B cell (primary cell): ENCODE results near the gene NUP214. TPM values are rescaled to one million over a fixed set of nuclear protein-coding genes. Genes with fewer than 3 reads are reported as not detected.

Source experiments
- ATAC-seq: fragments of 200-7000 bp; cut with Tn5 transposase; one replicate; pipeline ENCODE4 v1.10.0; 2021; ENCODE audit warnings: low read depth, mild to moderate bottlenecking, moderate number of reproducible peaks, moderate library complexity
- CTCF ChIA-PET: fragments of 350-600 bp; sonication (Branson Sonifier 250); formaldehyde crosslinking; loops from one replicate; lab custom pipeline; 2021; ENCODE audit warnings: antibody characterized with exemption, inconsistent platforms; lab: Charles Lee
- POLR2A ChIA-PET: fragments of 350-600 bp; sonication (Branson Sonifier 250); formaldehyde crosslinking; loops from one replicate; lab custom pipeline; 2021; ENCODE audit warnings: antibody characterized with exemption; lab: Charles Lee
- DNase-seq: peaks from one replicate; pipeline ENCODE4 v3.0.0; 2013
- H2AFZ ChIP-seq: 2 replicates; pipeline ENCODE4 v1.6.1; 2012; ENCODE audit warnings: mild to moderate bottlenecking, low read depth, low read length; ENCODE audit not compliant: insufficient read depth, poor library complexity, severe bottlenecking
- H3K27ac ChIP-seq, 2 donors: 1 replicate in 1 of 2; 2 replicates in 1 of 2; pipeline ENCODE4 v1.5.1; 2012 to 2013; ENCODE audit warnings: low read length in 2 of 2, mild to moderate bottlenecking in 2 of 2, moderate library complexity in 1 of 2
- H3K27me3 ChIP-seq, 4 experiments: fragments of 200-600 bp in 1 of 4; sonication (generic) in 1 of 4; replicated peaks in 1 of 4; 1 replicate in 2 of 4; 2 replicates in 2 of 4; pipeline versions ENCODE4 v1.6.1 to v1.7.0; 2013 to 2016; ENCODE audit warnings: low read length in 3 of 4, mild to moderate bottlenecking in 2 of 4, mixed read lengths in 1 of 4, moderate library complexity in 1 of 4; ENCODE audit not compliant: insufficient read depth in 4 of 4, control insufficient read depth in 3 of 4; ENCODE audit errors: control extremely low read depth in 1 of 4
- H3K36me3 ChIP-seq, 2 experiments: replicated peaks in 1 of 2; 1 replicate in 1 of 2; 2 replicates in 1 of 2; pipeline versions ENCODE4 v1.6.1 to v1.7.1; 2013; ENCODE audit warnings: low read length in 1 of 2; ENCODE audit not compliant: insufficient read depth in 2 of 2, control insufficient read depth in 1 of 2; ENCODE audit errors: control extremely low read depth in 1 of 2, extremely low read depth in 1 of 2
- H3K4me1 ChIP-seq, 2 donors: fragments of 200-600 bp in 1 of 2; sonication (generic) in 1 of 2; 1 replicate in 1 of 2; 2 replicates in 1 of 2; pipeline versions ENCODE4 v1.5.1 to v1.6.1; 2013 to 2017; ENCODE audit warnings: low read length in 2 of 2; ENCODE audit not compliant: control insufficient read depth in 2 of 2, insufficient read depth in 2 of 2
- H3K4me2 ChIP-seq: replicated peaks from 2 replicates; pipeline ENCODE3; 2012; ENCODE audit warnings: mild to moderate bottlenecking, low read depth, low read length; ENCODE audit not compliant: poor library complexity, severe bottlenecking
- H3K4me3 ChIP-seq, 5 experiments: fragments of 200-600 bp in 1 of 5; sonication (generic) in 1 of 5; 1 replicate in 3 of 5; 2 replicates in 2 of 5; pipeline versions ENCODE4 v1.5.1 to v1.7.0; 2011 to 2016; ENCODE audit warnings: low read length in 4 of 5, mild to moderate bottlenecking in 4 of 5, low read depth in 2 of 5, control low read depth in 1 of 5, moderate library complexity in 1 of 5; ENCODE audit not compliant: insufficient read depth in 1 of 5; ENCODE audit errors: control extremely low read depth in 1 of 5, extremely low read depth in 1 of 5
- H3K79me2 ChIP-seq: fragments of 200-600 bp; sonication (generic); one replicate; pipeline ENCODE4 v1.6.0; 2016; ENCODE audit warnings: low read length; ENCODE audit not compliant: control insufficient read depth, insufficient read depth
- H3K9ac ChIP-seq: fragments of 200-600 bp; sonication (generic); 2 replicates; pipeline ENCODE4 v1.6.1; 2017; ENCODE audit warnings: mild to moderate bottlenecking, low read length, moderate library complexity
- H3K9me3 ChIP-seq, 3 donors: one replicate each; pipeline versions ENCODE4 v1.6.1 to v1.7.1; 2013; ENCODE audit warnings: low read length in 2 of 3; ENCODE audit not compliant: control insufficient read depth in 2 of 3, insufficient read depth in 1 of 3; ENCODE audit errors: control extremely low read depth in 1 of 3
- H4K20me1 ChIP-seq: 2 replicates; pipeline ENCODE4 v1.6.0; 2012; ENCODE audit warnings: mild to moderate bottlenecking, low read length; ENCODE audit not compliant: insufficient read depth, control insufficient read depth, poor library complexity, severe bottlenecking
- H3K27ac Mint-ChIP-seq: one replicate; pipeline ENCODE4 v1.8.0; 2021; ENCODE audit warnings: mixed read lengths
- H3K27me3 Mint-ChIP-seq: one replicate; pipeline ENCODE4 v1.8.0; 2021; ENCODE audit warnings: mixed read lengths
- H3K4me1 Mint-ChIP-seq: one replicate; pipeline ENCODE4 v1.8.0; 2021; ENCODE audit warnings: mixed read lengths
- H3K4me3 Mint-ChIP-seq: one replicate; pipeline ENCODE4 v1.8.0; 2021; ENCODE audit warnings: mixed read lengths
- H3K9me3 Mint-ChIP-seq: one replicate; pipeline ENCODE4 v1.8.0; 2022; ENCODE audit warnings: mixed read lengths; ENCODE audit not compliant: insufficient read depth
- EZH2 ChIP-seq: IDR thresholded peaks from 2 replicates; pipeline ENCODE4 v1.6.1; 2012; ENCODE audit warnings: borderline replicate concordance, low read depth, mild to moderate bottlenecking, moderate library complexity, low read length; ENCODE audit not compliant: insufficient read depth, poor library complexity, severe bottlenecking
- WGBS: methylation state at CpG from one replicate; pipeline ENCODE4 v1.1.5; 2013; ENCODE audit warnings: missing lambda C conversion rate; ENCODE audit not compliant: insufficient coverage; 5-methylcytosine and 5-hydroxymethylcytosine counted together
- intact Hi-C: fragments of 100-400 bp; cut with micrococcal nuclease; formaldehyde crosslinking; loops from one replicate; pipeline ENCODE4 v1.10.0; 2022
- polyA plus RNA-seq: library from polyadenylated mRNA; depleted of rRNA; stranded (reverse); fragments of >200 nt; gene quantifications from 2 replicates; pipeline ENCODE4 v1.2.3, GENCODE V29; 2012
- total RNA-seq, 2 donors: library from RNA; stranded (reverse); fragments of 120-200 nt in 1 of 2; gene quantifications; 1 replicate in 1 of 2; 2 replicates in 1 of 2; pipeline versions ENCODE4 v1.2.3 to v1.2.4, GENCODE V29; 2013 to 2022
- TF ChIP-seq, protein P1 (sequence below): fragments of 200-600 bp; IDR thresholded peaks from one replicate; pipeline ENCODE4 v1.8.0; 2022; ENCODE audit warnings: antibody characterized with exemption, mild to moderate bottlenecking

Gene NUP214
- total and polyA plus RNA-seq, 2 donors (not counting 1 experiment from before 2014, with no cell fraction given) = 19.0 to 94.6 TPM

DNA sequence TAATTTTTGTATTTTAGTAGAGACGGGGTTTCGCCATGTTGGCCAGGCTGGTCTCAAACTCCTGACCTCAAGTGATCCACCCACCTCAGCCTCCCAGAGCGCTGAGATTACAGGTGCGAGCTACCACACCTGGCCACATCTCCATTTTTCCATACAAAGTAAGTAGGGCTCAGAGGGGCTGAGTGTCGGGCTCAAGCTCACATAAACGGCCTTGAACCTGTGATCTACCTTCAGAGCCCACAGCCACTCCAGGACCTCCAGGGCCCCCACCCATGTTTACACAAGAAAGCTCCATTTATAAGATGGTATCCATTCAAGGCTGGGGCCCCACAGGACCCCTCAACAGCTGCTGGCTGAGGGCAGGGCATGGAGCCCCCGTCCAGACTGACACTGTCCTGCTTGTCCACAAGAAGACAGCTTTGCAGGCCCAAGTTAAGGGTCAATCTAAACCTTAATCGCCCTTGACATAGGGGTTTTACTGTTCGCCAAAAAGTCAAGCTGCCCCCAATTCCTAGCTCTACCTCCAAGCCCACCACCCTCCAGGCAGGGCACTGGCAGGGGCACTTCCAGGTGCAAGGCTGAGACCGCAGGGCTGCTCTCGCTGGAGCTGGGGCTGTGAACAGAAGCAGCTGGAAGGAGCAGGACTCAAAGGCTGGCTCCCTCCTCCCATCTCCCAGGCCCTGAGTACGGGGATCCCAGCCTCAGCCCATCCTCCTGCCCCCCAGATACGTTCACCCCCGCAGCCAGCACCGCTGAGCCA lies 132.1 kb downstream of the NUP214 start:
- DNase-seq = peak; percentile 12
- TF ChIP-seq, protein P1, sequence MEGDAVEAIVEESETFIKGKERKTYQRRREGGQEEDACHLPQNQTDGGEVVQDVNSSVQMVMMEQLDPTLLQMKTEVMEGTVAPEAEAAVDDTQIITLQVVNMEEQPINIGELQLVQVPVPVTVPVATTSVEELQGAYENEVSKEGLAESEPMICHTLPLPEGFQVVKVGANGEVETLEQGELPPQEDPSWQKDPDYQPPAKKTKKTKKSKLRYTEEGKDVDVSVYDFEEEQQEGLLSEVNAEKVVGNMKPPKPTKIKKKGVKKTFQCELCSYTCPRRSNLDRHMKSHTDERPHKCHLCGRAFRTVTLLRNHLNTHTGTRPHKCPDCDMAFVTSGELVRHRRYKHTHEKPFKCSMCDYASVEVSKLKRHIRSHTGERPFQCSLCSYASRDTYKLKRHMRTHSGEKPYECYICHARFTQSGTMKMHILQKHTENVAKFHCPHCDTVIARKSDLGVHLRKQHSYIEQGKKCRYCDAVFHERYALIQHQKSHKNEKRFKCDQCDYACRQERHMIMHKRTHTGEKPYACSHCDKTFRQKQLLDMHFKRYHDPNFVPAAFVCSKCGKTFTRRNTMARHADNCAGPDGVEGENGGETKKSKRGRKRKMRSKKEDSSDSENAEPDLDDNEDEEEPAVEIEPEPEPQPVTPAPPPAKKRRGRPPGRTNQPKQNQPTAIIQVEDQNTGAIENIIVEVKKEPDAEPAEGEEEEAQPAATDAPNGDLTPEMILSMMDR = no peak
- no peak for TF ChIP-seq EZH2
- H3K27me3 ChIP-seq = no peaks in the 10 kb centered on the region
- CTCF ChIA-PET = interaction anchor here (1.8 to 14.3 kb wide), 4 partner anchors 10 to 79 kb away, joined by 5 to 158 read pairs (median 14); partner anchors contain the start of gene FAM78A
- no peaks in the 10 kb centered on the region for H3K9me3 Mint-ChIP-seq
- H3K4me1 Mint-ChIP-seq = peaks cover 42% of the 10 kb centered on the region
- no peak overlapping the region for H3K4me2 ChIP-seq
- H3K79me2 ChIP-seq = peaks cover 73% of the 10 kb centered on the region
- H3K4me1 ChIP-seq = peaks cover 58 to 67% of the 10 kb centered on the region in 2 donors
- H3K36me3 ChIP-seq = peaks cover 0 to 38% of the 10 kb centered on the region in 2 experiments
- H3K9ac ChIP-seq = no peak overlapping the region
- intact Hi-C loops = no loop called here
- H4K20me1 ChIP-seq = peaks cover 17% of the 10 kb centered on the region
- ATAC-seq = no peak
- no peak overlapping the region for H2AFZ ChIP-seq
- H3K27me3 Mint-ChIP-seq = no peaks in the 10 kb centered on the region
- peak overlapping the region; percentile 37 for H3K4me3 Mint-ChIP-seq
- no peak overlapping the region for H3K4me3 ChIP-seq
- peak overlapping the region; percentile 87 for H3K27ac Mint-ChIP-seq
- WGBS = 85% methylated on average over 8 of the region's 15 CpGs
- H3K27ac ChIP-seq = peak overlapping the region; percentile 94 to 95
- POLR2A ChIA-PET = interaction anchor here (1.4 to 12.1 kb wide), 4 partner anchors 8 to 19 kb away, joined by 3 to 199 read pairs (median 22); partner anchors contain the start of gene FAM78A
- no peaks in the 10 kb centered on the region for H3K9me3 ChIP-seq

DNA sequence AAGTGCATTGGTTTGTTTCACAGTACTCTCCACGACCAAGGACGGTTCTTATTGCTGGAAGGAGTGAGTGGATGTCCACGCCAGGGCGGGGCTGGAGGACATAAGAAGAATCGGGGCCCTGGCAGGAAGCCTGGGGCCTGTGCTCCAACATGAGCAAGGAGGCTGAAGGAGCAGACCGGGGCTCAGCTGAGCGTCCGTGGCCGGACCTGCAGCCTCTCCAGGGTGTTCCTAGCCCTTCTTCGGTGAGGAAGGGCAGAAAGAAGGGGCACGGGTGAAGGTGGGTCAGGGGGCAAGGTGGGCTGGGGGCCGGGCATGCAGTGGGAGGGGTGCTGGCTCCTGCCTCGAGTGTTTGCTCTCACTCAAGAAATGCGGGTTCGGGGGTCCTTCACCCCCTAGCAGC lies 132.8 kb downstream of the NUP214 start:
- no peaks in the 10 kb centered on the region for H3K27me3 ChIP-seq
- H3K4me3 Mint-ChIP-seq = no peak overlapping the region
- TF ChIP-seq EZH2 = no peak
- TF ChIP-seq, protein P1 = no peak
- H3K27ac ChIP-seq = peak overlapping the region in 1 of 2 donors; percentile 95
- no peaks in the 10 kb centered on the region for H3K27me3 Mint-ChIP-seq
- ChIA-PET POLR2A (interaction anchor here (1.4 to 12.1 kb wide), 3 partner anchors 9 to 15 kb away, joined by 3 to 199 read pairs (median 33); partner anchors contain the start of gene FAM78A), CTCF (interaction anchor here (2.6 to 14.3 kb wide), 2 partner anchors 9 to 15 kb away, joined by 13 to 158 read pairs; partner anchors contain the start of gene FAM78A)
- H4K20me1 ChIP-seq = peaks cover 17% of the 10 kb centered on the region
- H3K9me3 Mint-ChIP-seq = no peaks in the 10 kb centered on the region
- DNase-seq = no peak
- no peak overlapping the region for H2AFZ ChIP-seq
- intact Hi-C loops = no loop called here
- peaks cover 59 to 67% of the 10 kb centered on the region in 2 donors for H3K4me1 ChIP-seq
- H3K36me3 ChIP-seq = peaks cover 0 to 40% of the 10 kb centered on the region in 2 experiments
- no peak for ATAC-seq
- H3K4me2 ChIP-seq = no peak overlapping the region
- H3K9ac ChIP-seq = no peak overlapping the region
- peaks cover 45% of the 10 kb centered on the region for H3K4me1 Mint-ChIP-seq
- H3K27ac Mint-ChIP-seq = peak overlapping the region; percentile 37
- WGBS = 88% methylated on average over 15 of the region's 15 CpGs
- H3K9me3 ChIP-seq = no peaks in the 10 kb centered on the region
- H3K79me2 ChIP-seq = peaks cover 78% of the 10 kb centered on the region
- H3K4me3 ChIP-seq = no peak overlapping the region
